ENCODE data around the gene LSS.

- TF ChIP-seq IRF1 (CRISPR knock-in tag; IDR thresholded peaks at IDR 0.05) (no peak), AR (CRISPR knock-in tag; IDR thresholded peaks at IDR 0.05) (no peak), JUN (CRISPR knock-in tag; IDR thresholded peaks at IDR 0.05) (no peak), CTCF (IDR thresholded peaks at IDR 0.05) (no peak)
Observed at GRCh38 chr21:46229923-46230260, 1.3 kb upstream of the LSS start.

Data from WTC11 (cell line).